HFFc6 (cell line): ENCODE results near the gene DENND1A. TPM values are rescaled to one million over a fixed set of nuclear protein-coding genes. Genes with fewer than 3 reads are reported as not detected.
A peak's percentile ranks its signal among the peaks of the same experiment; 100 is the strongest.
"Not testable (repeated sequence)": the region's sequence is repeated elsewhere in the genome, so short reads cannot be mapped to it uniquely, and the experiment has no call there.

ENCODE experiments used
- DNase-seq: peaks from one replicate; pipeline ENCODE4 v3.0.0-alpha.2; 2018
- H3K27ac Mint-ChIP-seq: 2 replicates; pipeline ENCODE4 v1.8.0; 2020; ENCODE audit warnings: mild to moderate bottlenecking, mixed read lengths
- H3K27me3 Mint-ChIP-seq: 2 replicates; pipeline ENCODE4 v1.8.0; 2021; ENCODE audit warnings: mild to moderate bottlenecking, moderate library complexity, mixed read lengths; ENCODE audit not compliant: insufficient read depth
- H3K36me3 Mint-ChIP-seq: 2 replicates; pipeline ENCODE4 v1.8.0; 2021; ENCODE audit warnings: low read depth, mixed read lengths
- H3K4me1 Mint-ChIP-seq: 2 replicates; pipeline ENCODE4 v1.8.0; 2020; ENCODE audit warnings: low read depth, mixed read lengths
- H3K4me3 Mint-ChIP-seq: 2 replicates; pipeline ENCODE4 v1.8.0; 2020; ENCODE audit warnings: mild to moderate bottlenecking, moderate library complexity, mixed read lengths
- H3K9me3 Mint-ChIP-seq: 2 replicates; pipeline ENCODE4 v1.8.0; 2020; ENCODE audit warnings: mild to moderate bottlenecking, mixed read lengths
- CTCF ChIP-seq: fragments of 200-600 bp; sonication (generic); IDR thresholded peaks from 2 replicates; pipeline ENCODE4 v1.5.0; 2021; ENCODE audit warnings: antibody characterized with exemption, mild to moderate bottlenecking
- total RNA-seq, 6 experiments: library from RNA; stranded (reverse); fragmentation: NEBNext Ultra II Directional; extraction: Animal tissue kit (Norgen Biotek cat#: 25700); gene quantifications; 2 replicates in 1 of 6; 3 replicates in 5 of 6; pipeline ENCODE4 v1.2.3, GENCODE V29; 2021

The DENND1A gene
- total RNA-seq, 6 experiments from 2014 or later, result 25.4 to 38.3 (median 30.3) TPM

GRCh38 chr9:123820139-123820538 is 109.8 kb downstream of the DENND1A start:
- no peak for TF ChIP-seq CTCF
- Mint-ChIP-seq H3K4me3 (no peak overlapping the region), H3K27ac (peak overlapping the region; percentile 38; the same call in 1 of the 2 replicates), H3K27me3 (no peaks in the 10 kb centered on the region), H3K36me3 (no peaks in the 10 kb centered on the region), H3K4me1 (peaks cover 6% of the 10 kb centered on the region; the same call in 1 of the 2 replicates), H3K9me3 (no peaks in the 10 kb centered on the region)
- DNase-seq, result no peak

GRCh38 chr9:123816817-123817472 is 113.0 kb downstream of the DENND1A start:
- DNase-seq, result no peak
- H3K4me1 Mint-ChIP-seq, result peaks cover 6% of the 10 kb centered on the region; the same call in 1 of the 2 replicates
- no peak overlapping the region for H3K4me3 Mint-ChIP-seq
- no peak overlapping the region for H3K27ac Mint-ChIP-seq
- TF ChIP-seq CTCF, result no peak
- no peaks in the 10 kb centered on the region for H3K36me3 Mint-ChIP-seq
- H3K27me3 Mint-ChIP-seq, result no peaks in the 10 kb centered on the region
- no peaks in the 10 kb centered on the region for H3K9me3 Mint-ChIP-seq

- H3K4me3 Mint-ChIP-seq, H3K9me3 Mint-ChIP-seq, H3K36me3 Mint-ChIP-seq, H3K27ac Mint-ChIP-seq, DNase-seq, H3K4me1 Mint-ChIP-seq, H3K27me3 Mint-ChIP-seq: not testable (repeated sequence)
Measured at GRCh38 chr9:123815856-123816255, 114.1 kb downstream of the DENND1A start.

- Mint-ChIP-seq H3K36me3 (no peaks in the 10 kb centered on the region), H3K27me3 (no peaks in the 10 kb centered on the region)
- no peak for TF ChIP-seq CTCF
Measured at GRCh38 chr9:123814496-123814895, 115.4 kb downstream of the DENND1A start.

GRCh38 chr9:123812984-123813383 is 116.9 kb downstream of the DENND1A start:
- no peak for DNase-seq
- Mint-ChIP-seq H3K27me3 (no peaks in the 10 kb centered on the region), H3K4me3 (no peak overlapping the region), H3K27ac (no peak overlapping the region), H3K9me3 (no peaks in the 10 kb centered on the region), H3K4me1 (peaks cover 6% of the 10 kb centered on the region; the same call in 1 of the 2 replicates), H3K36me3 (no peaks in the 10 kb centered on the region)
- no peak for TF ChIP-seq CTCF

More at GRCh38 chr9:123814496-123814895, 115.4 kb downstream of the DENND1A start:
- Mint-ChIP-seq H3K4me1 (peaks cover 6% of the 10 kb centered on the region; the same call in 1 of the 2 replicates), H3K27ac (no peak overlapping the region), H3K4me3 (no peak overlapping the region), H3K9me3 (no peaks in the 10 kb centered on the region)
- no peak for DNase-seq

GRCh38 chr9:123807251-123807650 is 122.7 kb downstream of the DENND1A start:
- Mint-ChIP-seq H3K36me3 (no peaks in the 10 kb centered on the region), H3K4me3 (no peak overlapping the region), H3K4me1 (peaks cover 6% of the 10 kb centered on the region; the same call in 1 of the 2 replicates), H3K27me3 (no peaks in the 10 kb centered on the region), H3K27ac (no peak overlapping the region), H3K9me3 (no peaks in the 10 kb centered on the region)
- TF ChIP-seq CTCF, result no peak
- no peak for DNase-seq
